GM10248 (cell line): ENCODE data around the gene CBLN3.

Experiments used
- CTCF ChIA-PET: fragments of 300-600 bp; sonication (Branson Sonifier 250); formaldehyde crosslinking; extraction: SDS; loops from one replicate; lab custom pipeline; 2021; ENCODE audit warnings: antibody characterized with exemption; lab: Yijun Ruan, JAX
- POLR2A ChIA-PET: fragments of 350-650 bp; sonication (Branson Sonifier 250); formaldehyde crosslinking; extraction: SDS; loops from one replicate; lab custom pipeline; 2020; ENCODE audit warnings: antibody characterized with exemption; lab: Yijun Ruan, JAX
- DNase-seq: peaks from one replicate; pipeline ENCODE4 v3.0.0; 2012; ENCODE audit errors: extremely low spot score
- CTCF ChIP-seq: IDR thresholded peaks from 2 replicates; pipeline ENCODE4 v1.5.1; 2012; ENCODE audit warnings: mild to moderate bottlenecking, low read depth; ENCODE audit errors: extremely low read depth, missing control alignments, control extremely low read depth

The CBLN3 gene

GRCh38 chr14:24427537-24428508 lies 1.6 kb downstream of the CBLN3 start:
- ChIA-PET CTCF (interaction anchor here (0.9 to 10.2 kb wide), 7 partner anchors 9 to 118 kb away, joined by 3 to 114 read pairs (median 4); partner anchors contain the start of genes ADCY4, CIDEB, LTB4R and LTB4R2), POLR2A (no interaction called here)
- no peak for DNase-seq
- TF ChIP-seq CTCF, result no peak

GRCh38 chr14:24426912-24427536 lies 2.4 kb downstream of the CBLN3 start:
- DNase-seq, result no peak
- ChIA-PET CTCF (interaction anchor here (0.9 to 6.0 kb wide), 6 partner anchors 8 to 94 kb away, joined by 3 to 41 read pairs (median 4); partner anchors contain the start of genes ADCY4 and RIPK3), POLR2A (no interaction called here)
- TF ChIP-seq CTCF, result no peak

GRCh38 chr14:24426150-24426911 lies 3.1 kb downstream of the CBLN3 start:
- ChIA-PET POLR2A (no interaction called here), CTCF (interaction anchor here (1.1 to 6.0 kb wide), 3 partner anchors 10 to 93 kb away, joined by 3 to 41 read pairs (median 29); partner anchors contain the start of gene ADCY4)
- no peak for TF ChIP-seq CTCF
- no peak for DNase-seq

GRCh38 chr14:24425704-24426103 lies 3.8 kb downstream of the CBLN3 start:
- no peak for TF ChIP-seq CTCF
- no peak for DNase-seq
- ChIA-PET CTCF (interaction anchor here (0.8 to 6.0 kb wide), 5 partner anchors 11 to 92 kb away, joined by 3 to 41 read pairs (median 7); partner anchors contain the start of gene ADCY4), POLR2A (no interaction called here)

GRCh38 chr14:24422694-24423601 lies 6.5 kb downstream of the CBLN3 start:
- no peak for DNase-seq
- POLR2A ChIA-PET, result no interaction called here
- TF ChIP-seq CTCF, result no peak
- CTCF ChIA-PET, result interaction anchor here (1.3 to 6.0 kb wide), 7 partner anchors 8 to 100 kb away, joined by 3 to 41 read pairs (median 7); no protein-coding TSS in a partner anchor
